HEK293 (cell line): ENCODE results near the gene RBM39.
A peak's percentile ranks its signal among the peaks of the same experiment; 100 is the strongest.

Experiments
- BCL11A ChIP-seq: fragments of 450-650 bp; formaldehyde crosslinking; IDR thresholded peaks from 2 replicates; pipeline ENCODE4 v1.5.1; 2016; ENCODE audit warnings: low read depth, missing biosample characterization, missing genetic modification characterization
- GFI1B ChIP-seq: fragments of 450-650 bp; formaldehyde crosslinking; IDR thresholded peaks from 2 replicates; pipeline ENCODE4 v1.5.1; 2016; ENCODE audit warnings: missing biosample characterization, missing genetic modification characterization
- GLI2 ChIP-seq: fragments of 450-650 bp; formaldehyde crosslinking; IDR thresholded peaks from 2 replicates; pipeline ENCODE4; 2017; ENCODE audit warnings: missing biosample characterization, missing genetic modification characterization, low read depth, borderline replicate concordance
- HOXD13 ChIP-seq: sonication (generic); formaldehyde crosslinking; IDR thresholded peaks from 2 replicates; pipeline ENCODE4 v1.8.0; 2022; ENCODE audit warnings: missing genetic modification reagents, borderline replicate concordance
- KLF7 ChIP-seq: fragments of 450-650 bp; formaldehyde crosslinking; IDR thresholded peaks from 2 replicates; pipeline ENCODE4 v1.5.1; 2016; ENCODE audit warnings: missing biosample characterization, missing genetic modification characterization, borderline replicate concordance
- KLF8 ChIP-seq: fragments of 450-650 bp; formaldehyde crosslinking; IDR thresholded peaks from 2 replicates; pipeline ENCODE4 v1.5.1; 2016; ENCODE audit warnings: missing biosample characterization, missing genetic modification characterization
- SALL2 ChIP-seq: fragments of 450-650 bp; formaldehyde crosslinking; IDR thresholded peaks from 2 replicates; pipeline ENCODE4 v1.5.0; 2017; ENCODE audit warnings: missing biosample characterization, mild to moderate bottlenecking, missing genetic modification characterization, borderline replicate concordance
- SP3 ChIP-seq: fragments of 450-650 bp; formaldehyde crosslinking; IDR thresholded peaks from 2 replicates; pipeline ENCODE4 v1.5.1; 2016; ENCODE audit warnings: missing biosample characterization, missing genetic modification characterization
- WT1 ChIP-seq: fragments of 450-650 bp; formaldehyde crosslinking; IDR thresholded peaks from 2 replicates; pipeline ENCODE4 v1.5.1; 2016; ENCODE audit warnings: missing biosample characterization, missing genetic modification characterization
- ZBTB1 ChIP-seq: fragments of 450-650 bp; formaldehyde crosslinking; IDR thresholded peaks from 2 replicates; pipeline ENCODE4 v1.5.1; 2016; ENCODE audit warnings: missing biosample characterization, missing genetic modification characterization
- ZBTB17 ChIP-seq: fragments of 450-650 bp; formaldehyde crosslinking; IDR thresholded peaks from 2 replicates; pipeline ENCODE4 v1.5.1; 2016; ENCODE audit warnings: missing biosample characterization, missing genetic modification characterization
- ZBTB20 ChIP-seq: fragments of 450-650 bp; formaldehyde crosslinking; IDR thresholded peaks from 2 replicates; pipeline ENCODE4 v1.5.1; 2016; ENCODE audit warnings: missing biosample characterization, missing genetic modification characterization
- ZEB2 ChIP-seq: fragments of 450-650 bp; formaldehyde crosslinking; IDR thresholded peaks from 2 replicates; pipeline ENCODE4 v1.5.1; 2016; ENCODE audit warnings: missing biosample characterization, missing genetic modification characterization
- ZFHX2 ChIP-seq: fragments of 450-650 bp; formaldehyde crosslinking; conservative IDR thresholded peaks from 2 replicates; pipeline ENCODE4 v1.5.1; 2016; ENCODE audit warnings: missing biosample characterization, missing genetic modification characterization
- ZFP69B ChIP-seq: fragments of 450-650 bp; formaldehyde crosslinking; IDR thresholded peaks from 2 replicates; pipeline ENCODE4 v1.5.1; 2016; ENCODE audit warnings: missing biosample characterization, missing genetic modification characterization
- ZNF10 ChIP-seq: fragments of 450-650 bp; formaldehyde crosslinking; IDR thresholded peaks from 2 replicates; pipeline ENCODE4 v1.5.1; 2017; ENCODE audit warnings: missing biosample characterization, missing genetic modification characterization
- ZNF155 ChIP-seq: fragments of 450-650 bp; formaldehyde crosslinking; IDR thresholded peaks from 2 replicates; pipeline ENCODE4 v1.5.1; 2016; ENCODE audit warnings: missing biosample characterization, missing genetic modification characterization
- ZNF175 ChIP-seq: fragments of 450-650 bp; formaldehyde crosslinking; IDR thresholded peaks from 2 replicates; pipeline ENCODE4 v1.5.1; 2016; ENCODE audit warnings: missing biosample characterization, missing genetic modification characterization
- ZNF2 ChIP-seq: fragments of 450-650 bp; formaldehyde crosslinking; IDR thresholded peaks from 2 replicates; pipeline ENCODE4 v1.5.1; 2016; ENCODE audit warnings: missing biosample characterization, missing genetic modification characterization
- ZNF341 ChIP-seq: fragments of 450-650 bp; formaldehyde crosslinking; IDR thresholded peaks from 2 replicates; pipeline ENCODE4; 2016; ENCODE audit warnings: low read depth, missing biosample characterization, missing genetic modification characterization
- ZNF629 ChIP-seq: fragments of 450-650 bp; formaldehyde crosslinking; IDR thresholded peaks from 2 replicates; pipeline ENCODE4 v1.5.1; 2017; ENCODE audit warnings: missing biosample characterization, missing genetic modification characterization
- ZNF707 ChIP-seq: fragments of 450-650 bp; formaldehyde crosslinking; IDR thresholded peaks from 2 replicates; pipeline ENCODE4 v1.5.1; 2016; ENCODE audit warnings: missing biosample characterization, missing genetic modification characterization
- ZNF76 ChIP-seq: fragments of 450-650 bp; formaldehyde crosslinking; IDR thresholded peaks from 2 replicates; pipeline ENCODE4; 2016; ENCODE audit warnings: low read depth, missing biosample characterization, missing genetic modification characterization, borderline replicate concordance
- ZNF791 ChIP-seq: fragments of 450-650 bp; formaldehyde crosslinking; IDR thresholded peaks from 2 replicates; pipeline ENCODE4 v1.5.1; 2016; ENCODE audit warnings: missing biosample characterization, missing genetic modification characterization
- ZSCAN30 ChIP-seq: fragments of 450-650 bp; IDR thresholded peaks from 2 replicates; pipeline ENCODE4 v1.5.1; 2018; ENCODE audit warnings: missing biosample characterization, mild to moderate bottlenecking, missing genetic modification characterization, moderate library complexity
- TF ChIP-seq, protein P1 (sequence below): fragments of 450-650 bp; formaldehyde crosslinking; conservative IDR thresholded peaks from 2 replicates; pipeline ENCODE4 v1.5.1; 2016; ENCODE audit warnings: low read depth, missing biosample characterization, missing genetic modification characterization
- TF ChIP-seq, protein P2 (sequence below): fragments of 450-650 bp; formaldehyde crosslinking; conservative IDR thresholded peaks from 2 replicates; pipeline ENCODE4 v1.5.1; 2016; ENCODE audit warnings: low read depth, missing biosample characterization, missing genetic modification characterization
- TF ChIP-seq, protein P3 (sequence below): fragments of 450-650 bp; formaldehyde crosslinking; IDR thresholded peaks from 2 replicates; pipeline ENCODE4 v1.5.1; 2016; ENCODE audit warnings: missing biosample characterization, missing genetic modification characterization
- TF ChIP-seq, protein P4 (sequence below): fragments of 450-650 bp; formaldehyde crosslinking; IDR thresholded peaks from 2 replicates; pipeline ENCODE4 v1.5.1; 2017; ENCODE audit warnings: missing biosample characterization, missing genetic modification characterization

The RBM39 gene

DNA sequence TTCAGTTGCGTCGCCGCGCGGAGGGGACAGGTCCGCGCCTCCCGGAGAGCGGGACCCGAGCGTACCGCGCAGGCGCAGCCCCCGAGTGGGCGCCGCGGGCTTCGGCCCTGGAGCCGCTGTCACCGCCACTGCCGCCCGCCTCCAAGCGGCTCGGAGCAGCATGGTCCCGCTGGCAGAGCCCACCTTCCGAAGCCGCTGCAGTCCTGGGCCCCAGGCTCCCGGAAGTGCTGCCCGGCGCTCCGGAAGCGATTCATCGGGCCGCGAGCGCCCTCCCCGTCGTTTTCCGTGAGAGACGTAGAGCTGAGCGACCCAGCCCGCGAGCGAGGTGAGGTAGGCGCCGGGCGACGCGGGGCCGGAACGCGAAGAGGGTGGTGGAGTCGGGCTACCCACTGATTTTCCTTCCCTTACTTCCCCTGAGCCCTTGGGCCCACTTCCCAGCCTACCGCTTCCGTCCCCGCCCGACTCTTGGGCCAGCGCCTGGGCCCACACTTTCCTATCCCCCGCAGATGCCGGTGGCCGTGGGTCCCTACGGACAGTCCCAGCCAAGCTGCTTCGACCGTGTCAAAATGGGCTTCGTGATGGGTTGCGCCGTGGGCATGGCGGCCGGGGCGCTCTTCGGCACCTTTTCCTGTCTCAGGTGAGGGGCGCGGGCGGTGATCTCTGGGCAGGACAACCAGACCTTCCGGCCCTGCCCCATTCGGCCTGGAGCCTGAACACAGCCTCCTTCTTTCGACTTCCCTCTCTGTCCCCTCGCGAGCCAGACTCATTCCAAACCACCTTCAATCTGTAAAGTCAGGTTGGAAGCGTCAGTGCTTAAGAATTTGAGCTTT, 42.7 kb downstream of the RBM39 start, which contains the start of the genes NFS1 and ROMO1 (continued):
- TF ChIP-seq, protein P1, sequence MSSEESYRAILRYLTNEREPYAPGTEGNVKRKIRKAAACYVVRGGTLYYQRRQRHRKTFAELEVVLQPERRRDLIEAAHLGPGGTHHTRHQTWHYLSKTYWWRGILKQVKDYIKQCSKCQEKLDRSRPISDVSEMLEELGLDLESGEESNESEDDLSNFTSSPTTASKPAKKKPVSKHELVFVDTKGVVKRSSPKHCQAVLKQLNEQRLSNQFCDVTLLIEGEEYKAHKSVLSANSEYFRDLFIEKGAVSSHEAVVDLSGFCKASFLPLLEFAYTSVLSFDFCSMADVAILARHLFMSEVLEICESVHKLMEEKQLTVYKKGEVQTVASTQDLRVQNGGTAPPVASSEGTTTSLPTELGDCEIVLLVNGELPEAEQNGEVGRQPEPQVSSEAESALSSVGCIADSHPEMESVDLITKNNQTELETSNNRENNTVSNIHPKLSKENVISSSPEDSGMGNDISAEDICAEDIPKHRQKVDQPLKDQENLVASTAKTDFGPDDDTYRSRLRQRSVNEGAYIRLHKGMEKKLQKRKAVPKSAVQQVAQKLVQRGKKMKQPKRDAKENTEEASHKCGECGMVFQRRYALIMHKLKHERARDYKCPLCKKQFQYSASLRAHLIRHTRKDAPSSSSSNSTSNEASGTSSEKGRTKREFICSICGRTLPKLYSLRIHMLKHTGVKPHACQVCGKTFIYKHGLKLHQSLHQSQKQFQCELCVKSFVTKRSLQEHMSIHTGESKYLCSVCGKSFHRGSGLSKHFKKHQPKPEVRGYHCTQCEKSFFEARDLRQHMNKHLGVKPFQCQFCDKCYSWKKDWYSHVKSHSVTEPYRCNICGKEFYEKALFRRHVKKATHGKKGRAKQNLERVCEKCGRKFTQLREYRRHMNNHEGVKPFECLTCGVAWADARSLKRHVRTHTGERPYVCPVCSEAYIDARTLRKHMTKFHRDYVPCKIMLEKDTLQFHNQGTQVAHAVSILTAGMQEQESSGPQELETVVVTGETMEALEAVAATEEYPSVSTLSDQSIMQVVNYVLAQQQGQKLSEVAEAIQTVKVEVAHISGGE = peak; percentile 97
- peak; percentile 98 for TF ChIP-seq ZFP69B
- peak; percentile 90 for TF ChIP-seq ZNF76 (tag by site-specific recombination)
- TF ChIP-seq HOXD13 (CRISPR knock-in tag) = peak; percentile 63; the same call in 1 of the 2 replicates
- TF ChIP-seq, protein P2, sequence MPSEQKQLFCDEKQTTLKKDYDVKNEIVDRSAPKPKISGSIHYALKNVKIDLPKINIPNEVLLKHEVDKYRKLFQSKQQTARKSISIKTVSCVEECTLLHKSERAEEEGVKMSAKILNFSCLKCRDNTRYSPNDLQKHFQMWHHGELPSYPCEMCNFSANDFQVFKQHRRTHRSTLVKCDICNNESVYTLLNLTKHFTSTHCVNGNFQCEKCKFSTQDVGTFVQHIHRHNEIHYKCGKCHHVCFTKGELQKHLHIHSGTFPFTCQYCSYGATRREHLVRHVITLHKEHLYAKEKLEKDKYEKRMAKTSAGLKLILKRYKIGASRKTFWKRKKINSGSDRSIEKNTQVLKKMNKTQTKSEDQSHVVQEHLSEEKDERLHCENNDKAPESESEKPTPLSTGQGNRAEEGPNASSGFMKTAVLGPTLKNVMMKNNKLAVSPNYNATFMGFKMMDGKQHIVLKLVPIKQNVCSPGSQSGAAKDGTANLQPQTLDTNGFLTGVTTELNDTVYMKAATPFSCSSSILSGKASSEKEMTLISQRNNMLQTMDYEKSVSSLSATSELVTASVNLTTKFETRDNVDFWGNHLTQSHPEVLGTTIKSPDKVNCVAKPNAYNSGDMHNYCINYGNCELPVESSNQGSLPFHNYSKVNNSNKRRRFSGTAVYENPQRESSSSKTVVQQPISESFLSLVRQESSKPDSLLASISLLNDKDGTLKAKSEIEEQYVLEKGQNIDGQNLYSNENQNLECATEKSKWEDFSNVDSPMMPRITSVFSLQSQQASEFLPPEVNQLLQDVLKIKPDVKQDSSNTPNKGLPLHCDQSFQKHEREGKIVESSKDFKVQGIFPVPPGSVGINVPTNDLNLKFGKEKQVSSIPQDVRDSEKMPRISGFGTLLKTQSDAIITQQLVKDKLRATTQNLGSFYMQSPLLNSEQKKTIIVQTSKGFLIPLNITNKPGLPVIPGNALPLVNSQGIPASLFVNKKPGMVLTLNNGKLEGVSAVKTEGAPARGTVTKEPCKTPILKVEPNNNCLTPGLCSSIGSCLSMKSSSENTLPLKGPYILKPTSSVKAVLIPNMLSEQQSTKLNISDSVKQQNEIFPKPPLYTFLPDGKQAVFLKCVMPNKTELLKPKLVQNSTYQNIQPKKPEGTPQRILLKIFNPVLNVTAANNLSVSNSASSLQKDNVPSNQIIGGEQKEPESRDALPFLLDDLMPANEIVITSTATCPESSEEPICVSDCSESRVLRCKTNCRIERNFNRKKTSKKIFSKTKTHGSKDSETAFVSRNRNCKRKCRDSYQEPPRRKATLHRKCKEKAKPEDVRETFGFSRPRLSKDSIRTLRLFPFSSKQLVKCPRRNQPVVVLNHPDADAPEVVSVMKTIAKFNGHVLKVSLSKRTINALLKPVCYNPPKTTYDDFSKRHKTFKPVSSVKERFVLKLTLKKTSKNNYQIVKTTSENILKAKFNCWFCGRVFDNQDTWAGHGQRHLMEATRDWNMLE (tag by site-specific recombination) = peak; percentile 98
- peak; percentile 88 for TF ChIP-seq ZNF2 (tag by site-specific recombination)
- 0 out of 2 replicates have a peak, but pooled peaks have one; percentile 8 for TF ChIP-seq GFI1B (tag by site-specific recombination)
- TF ChIP-seq, protein P3, sequence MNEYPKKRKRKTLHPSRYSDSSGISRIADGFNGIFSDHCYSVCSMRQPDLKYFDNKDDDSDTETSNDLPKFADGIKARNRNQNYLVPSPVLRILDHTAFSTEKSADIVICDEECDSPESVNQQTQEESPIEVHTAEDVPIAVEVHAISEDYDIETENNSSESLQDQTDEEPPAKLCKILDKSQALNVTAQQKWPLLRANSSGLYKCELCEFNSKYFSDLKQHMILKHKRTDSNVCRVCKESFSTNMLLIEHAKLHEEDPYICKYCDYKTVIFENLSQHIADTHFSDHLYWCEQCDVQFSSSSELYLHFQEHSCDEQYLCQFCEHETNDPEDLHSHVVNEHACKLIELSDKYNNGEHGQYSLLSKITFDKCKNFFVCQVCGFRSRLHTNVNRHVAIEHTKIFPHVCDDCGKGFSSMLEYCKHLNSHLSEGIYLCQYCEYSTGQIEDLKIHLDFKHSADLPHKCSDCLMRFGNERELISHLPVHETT (tag by site-specific recombination) = peak; percentile 80; the same call in 1 of the 2 replicates
- peak; percentile 52; the same call in 1 of the 2 replicates for TF ChIP-seq ZNF10
- TF ChIP-seq ZBTB1 (tag by site-specific recombination) = 0 out of 2 replicates have a peak, but pooled peaks have one; percentile 53
- TF ChIP-seq SP3 (tag by site-specific recombination) = peak; percentile 62
- no peak for TF ChIP-seq ZNF155 (tag by site-specific recombination)
- no peak for TF ChIP-seq ZNF175
- TF ChIP-seq BCL11A = peak; percentile 64; the same call in 1 of the 2 replicates
- peak; percentile 75 for TF ChIP-seq ZBTB17
- TF ChIP-seq SALL2 (tag by site-specific recombination) = no peak
- no peak for TF ChIP-seq ZNF791 (tag by site-specific recombination)
- TF ChIP-seq, protein P4, sequence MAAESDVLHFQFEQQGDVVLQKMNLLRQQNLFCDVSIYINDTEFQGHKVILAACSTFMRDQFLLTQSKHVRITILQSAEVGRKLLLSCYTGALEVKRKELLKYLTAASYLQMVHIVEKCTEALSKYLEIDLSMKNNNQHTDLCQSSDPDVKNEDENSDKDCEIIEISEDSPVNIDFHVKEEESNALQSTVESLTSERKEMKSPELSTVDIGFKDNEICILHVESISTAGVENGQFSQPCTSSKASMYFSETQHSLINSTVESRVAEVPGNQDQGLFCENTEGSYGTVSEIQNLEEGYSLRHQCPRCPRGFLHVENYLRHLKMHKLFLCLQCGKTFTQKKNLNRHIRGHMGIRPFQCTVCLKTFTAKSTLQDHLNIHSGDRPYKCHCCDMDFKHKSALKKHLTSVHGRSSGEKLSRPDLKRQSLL = peak; percentile 64; the same call in 1 of the 2 replicates
- TF ChIP-seq KLF7 (tag by site-specific recombination) = peak; percentile 65; the same call in 1 of the 2 replicates
- peak; percentile 88 for TF ChIP-seq ZNF629 (tag by site-specific recombination)
- peak; percentile 84 for TF ChIP-seq ZSCAN30 (tag by site-specific recombination)
- peak; percentile 97 for TF ChIP-seq ZEB2
- peak; percentile 51 for TF ChIP-seq WT1 (tag by site-specific recombination)
- TF ChIP-seq ZNF707 (tag by site-specific recombination) = no peak
- no peak for TF ChIP-seq GLI2 (tag by site-specific recombination)
- peak; percentile 90 for TF ChIP-seq KLF8 (tag by site-specific recombination)
- TF ChIP-seq ZNF341 (tag by site-specific recombination) = peak; percentile 74
- peak; percentile 81; the same call in 1 of the 2 replicates for TF ChIP-seq ZFHX2 (tag by site-specific recombination)
- TF ChIP-seq ZBTB20 (tag by site-specific recombination) = peak; percentile 71
